Fibroblast of lung (primary cell): Measurements from ENCODE around the gene SUN5. TPM values are rescaled to one million over a fixed set of nuclear protein-coding genes. Genes with fewer than 3 reads are reported as not detected.

Source experiments
- DNase-seq, 2 donors: peaks; one replicate each; pipeline versions ENCODE4 v3.0.0 to v3.0.0-alpha.2; 2010; ENCODE audit warnings: low read depth in 2 of 2
- H2AFZ ChIP-seq: 2 replicates; pipeline ENCODE4 v1.5.1; 2012; ENCODE audit warnings: low read length, control low read depth, inconsistent platforms
- H3K27ac ChIP-seq: 2 replicates; pipeline ENCODE4 v1.5.1; 2011; ENCODE audit warnings: low read length, control low read depth; ENCODE audit not compliant: insufficient read depth
- H3K27me3 ChIP-seq: 2 replicates; pipeline ENCODE4 v1.5.1; 2011; ENCODE audit warnings: mild to moderate bottlenecking, low read length; ENCODE audit not compliant: control insufficient read depth, insufficient read depth
- H3K36me3 ChIP-seq: 2 replicates; pipeline ENCODE4 v1.5.1; 2011; ENCODE audit warnings: low read length; ENCODE audit not compliant: control insufficient read depth, insufficient read depth
- H3K4me1 ChIP-seq: 2 replicates; pipeline ENCODE4 v1.5.1; 2011; ENCODE audit warnings: low read length; ENCODE audit not compliant: control insufficient read depth, insufficient read depth; ENCODE audit errors: extremely low read depth
- H3K4me2 ChIP-seq: 2 replicates; pipeline ENCODE4 v1.5.1; 2011; ENCODE audit warnings: low read length, control low read depth; ENCODE audit not compliant: insufficient read depth; ENCODE audit errors: extremely low read depth
- H3K4me3 ChIP-seq, 4 experiments: fragments of 200-600 bp in 1 of 4; sonication (generic) in 1 of 4; replicated peaks in 1 of 4; 2 replicates each; pipeline ENCODE4 v1.5.1; 2011 to 2016; ENCODE audit warnings: low read length in 4 of 4, low read depth in 3 of 4, mild to moderate bottlenecking in 3 of 4, control low read depth in 2 of 4, inconsistent platforms in 1 of 4, mixed read lengths in 1 of 4; ENCODE audit not compliant: insufficient read depth in 1 of 4; ENCODE audit errors: control extremely low read depth in 1 of 4
- H3K79me2 ChIP-seq: 2 replicates; pipeline ENCODE4 v1.5.1; 2012; ENCODE audit warnings: mild to moderate bottlenecking, low read length, inconsistent platforms; ENCODE audit not compliant: control insufficient read depth, insufficient read depth
- H3K9ac ChIP-seq: 2 replicates; pipeline ENCODE4 v1.5.1; 2011; ENCODE audit warnings: mild to moderate bottlenecking, low read length, control low read depth; ENCODE audit not compliant: insufficient read depth
- H3K9me3 ChIP-seq: 2 replicates; pipeline ENCODE4 v1.5.1; 2012; ENCODE audit warnings: low read depth, low read length; ENCODE audit not compliant: control insufficient read depth, insufficient read depth
- H4K20me1 ChIP-seq: 2 replicates; pipeline ENCODE4 v1.5.1; 2011; ENCODE audit warnings: low read length; ENCODE audit not compliant: control insufficient read depth, insufficient read depth; ENCODE audit errors: extremely low read depth
- CTCF ChIP-seq, 2 donors: IDR thresholded peaks in 1 of 2; conservative IDR thresholded peaks in 1 of 2; 1 replicate in 1 of 2; 2 replicates in 1 of 2; pipeline ENCODE4 v1.5.1; 2011 to 2012; ENCODE audit warnings: low read length in 2 of 2, control low read depth in 1 of 2, inconsistent platforms in 1 of 2, low read depth in 1 of 2, mild to moderate bottlenecking in 1 of 2
- EZH2 ChIP-seq: IDR thresholded peaks from 2 replicates; pipeline ENCODE4 v1.5.1; 2012; ENCODE audit warnings: low read length, control low read depth, mild to moderate bottlenecking; ENCODE audit errors: missing control alignments
- polyA plus RNA-seq, 2 donors: library from polyadenylated mRNA; depleted of rRNA in 1 of 2; stranded (reverse) in 1 of 2; unstranded in 1 of 2; fragments of >200 nt; gene quantifications; 2 replicates each; pipeline ENCODE4 v1.2.1, GENCODE V29; 2011 to 2012; ENCODE audit warnings: missing spikeins in 1 of 2
- total RNA-seq: library from RNA; depleted of rRNA; stranded (reverse); fragments of >200 nt; gene quantifications from 2 replicates; pipeline ENCODE4 v1.2.1, GENCODE V29; 2014

Gene SUN5
- total and polyA plus RNA-seq, 2 donors (not counting 1 experiment from before 2014, with no cell fraction given) = not detected

- DNase-seq = no peak
- H3K27me3 ChIP-seq = no peaks in the 10 kb centered on the region
- no peak overlapping the region for H2AFZ ChIP-seq
- no peak for TF ChIP-seq EZH2
- TF ChIP-seq CTCF (conservative IDR thresholded peaks at IDR 0.05 in 1 of 2, IDR thresholded peaks at IDR 0.05 in 1 of 2; ENCODE audit: low read depth in 1 of 2, low read length in 2 of 2) = no peak
- H3K36me3 ChIP-seq = no peaks in the 10 kb centered on the region
- H3K4me2 ChIP-seq = no peak overlapping the region
- no peaks in the 10 kb centered on the region for H3K9me3 ChIP-seq
- H3K4me1 ChIP-seq = no peaks in the 10 kb centered on the region
- no peak overlapping the region for H3K9ac ChIP-seq
- no peak overlapping the region for H3K27ac ChIP-seq
- no peak overlapping the region for H3K4me3 ChIP-seq
- H3K79me2 ChIP-seq = no peaks in the 10 kb centered on the region
- H4K20me1 ChIP-seq = no peaks in the 10 kb centered on the region
These were observed 6.6 kb upstream of the SUN5 start for GRCh38 chr20:33010674-33011449.

GRCh38 chr20:33010133-33010504, 5.9 kb upstream of the SUN5 start:
- no peak overlapping the region for H2AFZ ChIP-seq
- H3K4me2 ChIP-seq = no peak overlapping the region
- H3K4me1 ChIP-seq = no peaks in the 10 kb centered on the region
- no peak overlapping the region for H3K27ac ChIP-seq
- H3K79me2 ChIP-seq = no peaks in the 10 kb centered on the region
- H3K9me3 ChIP-seq = no peaks in the 10 kb centered on the region
- no peaks in the 10 kb centered on the region for H4K20me1 ChIP-seq
- DNase-seq = no peak
- H3K9ac ChIP-seq = no peak overlapping the region
- H3K27me3 ChIP-seq = no peaks in the 10 kb centered on the region
- H3K4me3 ChIP-seq = no peak overlapping the region
- H3K36me3 ChIP-seq = no peaks in the 10 kb centered on the region
- TF ChIP-seq CTCF (conservative IDR thresholded peaks at IDR 0.05 in 1 of 2, IDR thresholded peaks at IDR 0.05 in 1 of 2; ENCODE audit: low read depth in 1 of 2, low read length in 2 of 2) (no peak), EZH2 (no peak)

- no peak for DNase-seq
- no peak overlapping the region for H3K9ac ChIP-seq
- TF ChIP-seq EZH2 (no peak), CTCF (conservative IDR thresholded peaks at IDR 0.05 in 1 of 2, IDR thresholded peaks at IDR 0.05 in 1 of 2; ENCODE audit: low read depth in 1 of 2, low read length in 2 of 2) (no peak)
- H4K20me1 ChIP-seq = no peaks in the 10 kb centered on the region
- H3K4me2 ChIP-seq = no peak overlapping the region
- no peaks in the 10 kb centered on the region for H3K36me3 ChIP-seq
- H3K4me1 ChIP-seq = no peaks in the 10 kb centered on the region
- no peaks in the 10 kb centered on the region for H3K9me3 ChIP-seq
- no peak overlapping the region for H2AFZ ChIP-seq
- no peak overlapping the region for H3K4me3 ChIP-seq
- H3K27me3 ChIP-seq = no peaks in the 10 kb centered on the region
- H3K27ac ChIP-seq = no peak overlapping the region
- H3K79me2 ChIP-seq = no peaks in the 10 kb centered on the region
These were observed 5.2 kb upstream of the SUN5 start for GRCh38 chr20:33009214-33010132.
